T1000 (cell line): Measurements from ENCODE around the gene SHC2.
A peak's percentile ranks its signal among the peaks of the same experiment; 100 is the strongest.

ENCODE experiments used
- DNase-seq: peaks from one replicate; lab custom pipeline; 2025; ENCODE audit warnings: mixed read lengths; lab: John Stamatoyannopoulos, UW

The SHC2 gene

GRCh38 chr19:460877-461720 is at the start of gene SHC2:
Gene SHC2, minus strand, starts transcription at chr19:461033. Its CDS starts 37 bp downstream, at chr19:460996.
- no peak for DNase-seq

- DNase-seq, result no peak
These were observed 47.6 kb upstream of the SHC2 start for GRCh38 chr19:508204-509150.

GRCh38 chr19:507286-508203 is 46.7 kb upstream of the SHC2 start, which contains the start of gene TPGS1:
Gene TPGS1, plus strand, starts transcription at chr19:507497. Its CDS starts 10 bp downstream, at chr19:507507.
- DNase-seq, result peak; percentile 69

GRCh38 chr19:506404-507285 is 45.8 kb upstream of the SHC2 start:
- DNase-seq, result peak; percentile 99

- DNase-seq, result no peak
These were observed 43.8 kb upstream of the SHC2 start for GRCh38 chr19:504616-505015.

- DNase-seq, result no peak
These were observed 40.8 kb upstream of the SHC2 start for GRCh38 chr19:501646-502045.

GRCh38 chr19:498977-499623 is 38.3 kb upstream of the SHC2 start:
- DNase-seq, result no peak

- no peak for DNase-seq
These were observed 37.7 kb upstream of the SHC2 start for GRCh38 chr19:498511-498891.

GRCh38 chr19:497869-498510 is 37.2 kb upstream of the SHC2 start:
- DNase-seq, result no peak

- DNase-seq, result no peak
These were observed 36.6 kb upstream of the SHC2 start for GRCh38 chr19:497491-497868.

- DNase-seq, result no peak
These were observed 36.2 kb upstream of the SHC2 start for GRCh38 chr19:496986-497385.

- DNase-seq, result no peak
These were observed 35.4 kb upstream of the SHC2 start, which contains the start of gene MADCAM1 for GRCh38 chr19:496112-496665. Gene MADCAM1, plus strand, starts transcription at chr19:496486. Its CDS starts 14 bp downstream, at chr19:496500.

GRCh38 chr19:495402-496111 is 34.7 kb upstream of the SHC2 start:
- DNase-seq, result no peak

GRCh38 chr19:495081-495401 is 34.2 kb upstream of the SHC2 start:
- DNase-seq, result no peak

GRCh38 chr19:494171-495080 is 33.6 kb upstream of the SHC2 start:
- no peak for DNase-seq

GRCh38 chr19:493391-494170 is 32.7 kb upstream of the SHC2 start:
- no peak for DNase-seq

GRCh38 chr19:492091-492531 is 31.3 kb upstream of the SHC2 start:
- peak; percentile 68 for DNase-seq
